H1 (cell line): Measurements from ENCODE around the gene TDRD6. TPM values are rescaled to one million over a fixed set of nuclear protein-coding genes. Genes with fewer than 3 reads are reported as not detected.

Source experiments
- JUND ChIP-seq: IDR thresholded peaks from 2 replicates; pipeline ENCODE4 v1.6.1; 2011; ENCODE audit warnings: mild to moderate bottlenecking, improper control_type of control experiment, low read length
- POLR2A ChIP-seq, 2 experiments: IDR thresholded peaks; 1 replicate in 1 of 2; 2 replicates in 1 of 2; pipeline ENCODE4 v1.6.1; 2011; ENCODE audit warnings: low read depth in 2 of 2, low read length in 2 of 2, mild to moderate bottlenecking in 2 of 2; ENCODE audit errors: control extremely low read depth in 1 of 2
- POLR2AphosphoS5 ChIP-seq: IDR thresholded peaks from 2 replicates; pipeline ENCODE4 v1.6.1; 2011; ENCODE audit warnings: low read depth, low read length
- SP1 ChIP-seq: IDR thresholded peaks from 2 replicates; pipeline ENCODE4 v1.6.1; 2011; ENCODE audit warnings: low read depth, low read length
- TAF1 ChIP-seq: IDR thresholded peaks from 2 replicates; pipeline ENCODE4 v1.6.1; 2011; ENCODE audit warnings: mild to moderate bottlenecking, low read depth, low read length
- polyA plus RNA-seq, 7 experiments: library from polyadenylated mRNA; depleted of rRNA in 3 of 7; stranded (reverse) in 5 of 7; unstranded in 2 of 7; fragments of >200 nt in 5 of 7; fragments of 200-250 nt in 2 of 7; gene quantifications; 1 replicate in 5 of 7; 2 replicates in 1 of 7; 4 replicates in 1 of 7; pipeline versions ENCODE4 v1.2.1 to v1.2.3, GENCODE V29; 2011 to 2013; ENCODE audit warnings: missing spikeins in 2 of 7, mixed read lengths in 2 of 7
- total RNA-seq: library from RNA; stranded (reverse); fragmentation: NEBNext Ultra II Directional; extraction: Animal tissue kit (Norgen Biotek cat#: 25700); gene quantifications from 2 replicates; pipeline ENCODE4 v1.2.1, GENCODE V29; 2021
- TF ChIP-seq, protein P1 (sequence below): fragments of 300-600 bp; sonication (generic); IDR thresholded peaks from 2 replicates; pipeline ENCODE4 v1.7.1; 2012; ENCODE audit warnings: low read length, moderate library complexity, mild to moderate bottlenecking, inconsistent platforms; ENCODE audit not compliant: insufficient replicate concordance
- TF ChIP-seq, protein P2 (sequence below): IDR thresholded peaks from 2 replicates; pipeline ENCODE4 v1.6.1; 2012; ENCODE audit warnings: inconsistent platforms

Gene TDRD6
- total and polyA plus RNA-seq, 2 of the 8 experiments (the other 6 are each of a cell fraction or from before 2014, with no cell fraction given), result 0.06 to 0.19 TPM

DNA sequence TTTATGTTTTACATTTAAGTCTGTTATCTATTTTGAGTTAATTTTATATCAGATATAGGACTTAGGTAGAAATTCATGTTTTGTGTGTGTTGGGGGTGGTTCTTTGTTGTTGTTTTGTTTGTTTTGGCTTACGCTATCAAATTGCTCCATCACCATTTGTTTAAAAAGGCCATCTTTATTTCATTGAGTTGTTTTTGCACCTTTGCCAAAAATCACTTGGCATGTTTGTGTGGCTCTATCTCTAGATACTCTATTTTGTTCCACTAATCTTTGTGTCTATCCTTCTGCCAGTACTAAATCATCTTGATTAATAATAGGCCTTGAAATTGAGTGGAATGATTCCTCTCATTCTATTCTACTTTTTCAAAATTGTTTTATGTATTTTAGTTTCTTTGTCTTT, 42.4 kb upstream of the TDRD6 start (continued):
- TF ChIP-seq, protein P1, sequence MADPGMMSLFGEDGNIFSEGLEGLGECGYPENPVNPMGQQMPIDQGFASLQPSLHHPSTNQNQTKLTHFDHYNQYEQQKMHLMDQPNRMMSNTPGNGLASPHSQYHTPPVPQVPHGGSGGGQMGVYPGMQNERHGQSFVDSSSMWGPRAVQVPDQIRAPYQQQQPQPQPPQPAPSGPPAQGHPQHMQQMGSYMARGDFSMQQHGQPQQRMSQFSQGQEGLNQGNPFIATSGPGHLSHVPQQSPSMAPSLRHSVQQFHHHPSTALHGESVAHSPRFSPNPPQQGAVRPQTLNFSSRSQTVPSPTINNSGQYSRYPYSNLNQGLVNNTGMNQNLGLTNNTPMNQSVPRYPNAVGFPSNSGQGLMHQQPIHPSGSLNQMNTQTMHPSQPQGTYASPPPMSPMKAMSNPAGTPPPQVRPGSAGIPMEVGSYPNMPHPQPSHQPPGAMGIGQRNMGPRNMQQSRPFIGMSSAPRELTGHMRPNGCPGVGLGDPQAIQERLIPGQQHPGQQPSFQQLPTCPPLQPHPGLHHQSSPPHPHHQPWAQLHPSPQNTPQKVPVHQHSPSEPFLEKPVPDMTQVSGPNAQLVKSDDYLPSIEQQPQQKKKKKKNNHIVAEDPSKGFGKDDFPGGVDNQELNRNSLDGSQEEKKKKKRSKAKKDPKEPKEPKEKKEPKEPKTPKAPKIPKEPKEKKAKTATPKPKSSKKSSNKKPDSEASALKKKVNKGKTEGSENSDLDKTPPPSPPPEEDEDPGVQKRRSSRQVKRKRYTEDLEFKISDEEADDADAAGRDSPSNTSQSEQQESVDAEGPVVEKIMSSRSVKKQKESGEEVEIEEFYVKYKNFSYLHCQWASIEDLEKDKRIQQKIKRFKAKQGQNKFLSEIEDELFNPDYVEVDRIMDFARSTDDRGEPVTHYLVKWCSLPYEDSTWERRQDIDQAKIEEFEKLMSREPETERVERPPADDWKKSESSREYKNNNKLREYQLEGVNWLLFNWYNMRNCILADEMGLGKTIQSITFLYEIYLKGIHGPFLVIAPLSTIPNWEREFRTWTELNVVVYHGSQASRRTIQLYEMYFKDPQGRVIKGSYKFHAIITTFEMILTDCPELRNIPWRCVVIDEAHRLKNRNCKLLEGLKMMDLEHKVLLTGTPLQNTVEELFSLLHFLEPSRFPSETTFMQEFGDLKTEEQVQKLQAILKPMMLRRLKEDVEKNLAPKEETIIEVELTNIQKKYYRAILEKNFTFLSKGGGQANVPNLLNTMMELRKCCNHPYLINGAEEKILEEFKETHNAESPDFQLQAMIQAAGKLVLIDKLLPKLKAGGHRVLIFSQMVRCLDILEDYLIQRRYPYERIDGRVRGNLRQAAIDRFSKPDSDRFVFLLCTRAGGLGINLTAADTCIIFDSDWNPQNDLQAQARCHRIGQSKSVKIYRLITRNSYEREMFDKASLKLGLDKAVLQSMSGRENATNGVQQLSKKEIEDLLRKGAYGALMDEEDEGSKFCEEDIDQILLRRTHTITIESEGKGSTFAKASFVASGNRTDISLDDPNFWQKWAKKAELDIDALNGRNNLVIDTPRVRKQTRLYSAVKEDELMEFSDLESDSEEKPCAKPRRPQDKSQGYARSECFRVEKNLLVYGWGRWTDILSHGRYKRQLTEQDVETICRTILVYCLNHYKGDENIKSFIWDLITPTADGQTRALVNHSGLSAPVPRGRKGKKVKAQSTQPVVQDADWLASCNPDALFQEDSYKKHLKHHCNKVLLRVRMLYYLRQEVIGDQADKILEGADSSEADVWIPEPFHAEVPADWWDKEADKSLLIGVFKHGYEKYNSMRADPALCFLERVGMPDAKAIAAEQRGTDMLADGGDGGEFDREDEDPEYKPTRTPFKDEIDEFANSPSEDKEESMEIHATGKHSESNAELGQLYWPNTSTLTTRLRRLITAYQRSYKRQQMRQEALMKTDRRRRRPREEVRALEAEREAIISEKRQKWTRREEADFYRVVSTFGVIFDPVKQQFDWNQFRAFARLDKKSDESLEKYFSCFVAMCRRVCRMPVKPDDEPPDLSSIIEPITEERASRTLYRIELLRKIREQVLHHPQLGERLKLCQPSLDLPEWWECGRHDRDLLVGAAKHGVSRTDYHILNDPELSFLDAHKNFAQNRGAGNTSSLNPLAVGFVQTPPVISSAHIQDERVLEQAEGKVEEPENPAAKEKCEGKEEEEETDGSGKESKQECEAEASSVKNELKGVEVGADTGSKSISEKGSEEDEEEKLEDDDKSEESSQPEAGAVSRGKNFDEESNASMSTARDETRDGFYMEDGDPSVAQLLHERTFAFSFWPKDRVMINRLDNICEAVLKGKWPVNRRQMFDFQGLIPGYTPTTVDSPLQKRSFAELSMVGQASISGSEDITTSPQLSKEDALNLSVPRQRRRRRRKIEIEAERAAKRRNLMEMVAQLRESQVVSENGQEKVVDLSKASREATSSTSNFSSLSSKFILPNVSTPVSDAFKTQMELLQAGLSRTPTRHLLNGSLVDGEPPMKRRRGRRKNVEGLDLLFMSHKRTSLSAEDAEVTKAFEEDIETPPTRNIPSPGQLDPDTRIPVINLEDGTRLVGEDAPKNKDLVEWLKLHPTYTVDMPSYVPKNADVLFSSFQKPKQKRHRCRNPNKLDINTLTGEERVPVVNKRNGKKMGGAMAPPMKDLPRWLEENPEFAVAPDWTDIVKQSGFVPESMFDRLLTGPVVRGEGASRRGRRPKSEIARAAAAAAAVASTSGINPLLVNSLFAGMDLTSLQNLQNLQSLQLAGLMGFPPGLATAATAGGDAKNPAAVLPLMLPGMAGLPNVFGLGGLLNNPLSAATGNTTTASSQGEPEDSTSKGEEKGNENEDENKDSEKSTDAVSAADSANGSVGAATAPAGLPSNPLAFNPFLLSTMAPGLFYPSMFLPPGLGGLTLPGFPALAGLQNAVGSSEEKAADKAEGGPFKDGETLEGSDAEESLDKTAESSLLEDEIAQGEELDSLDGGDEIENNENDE, result no peak
- TF ChIP-seq TAF1 (no peak), POLR2A (IDR thresholded peaks at IDR 0.05; ENCODE audit: control extremely low read depth in 1 of 2, low read depth in 2 of 2, low read length in 2 of 2) (no peak), SP1 (no peak), JUND (no peak), POLR2AphosphoS5 (no peak)
- TF ChIP-seq, protein P2, sequence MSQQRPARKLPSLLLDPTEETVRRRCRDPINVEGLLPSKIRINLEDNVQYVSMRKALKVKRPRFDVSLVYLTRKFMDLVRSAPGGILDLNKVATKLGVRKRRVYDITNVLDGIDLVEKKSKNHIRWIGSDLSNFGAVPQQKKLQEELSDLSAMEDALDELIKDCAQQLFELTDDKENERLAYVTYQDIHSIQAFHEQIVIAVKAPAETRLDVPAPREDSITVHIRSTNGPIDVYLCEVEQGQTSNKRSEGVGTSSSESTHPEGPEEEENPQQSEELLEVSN, result no peak
